Measurements from ENCODE around the gene RPS6KB2. TPM values are rescaled to one million over a fixed set of nuclear protein-coding genes. Genes with fewer than 3 reads are reported as not detected.

Gene RPS6KB2
- total and polyA plus RNA-seq, 9 of the 15 experiments (the other 6 are each of a cell fraction or from before 2014, with no cell fraction given), result 0.42 to 122 (median 82.6) TPM

DNA sequence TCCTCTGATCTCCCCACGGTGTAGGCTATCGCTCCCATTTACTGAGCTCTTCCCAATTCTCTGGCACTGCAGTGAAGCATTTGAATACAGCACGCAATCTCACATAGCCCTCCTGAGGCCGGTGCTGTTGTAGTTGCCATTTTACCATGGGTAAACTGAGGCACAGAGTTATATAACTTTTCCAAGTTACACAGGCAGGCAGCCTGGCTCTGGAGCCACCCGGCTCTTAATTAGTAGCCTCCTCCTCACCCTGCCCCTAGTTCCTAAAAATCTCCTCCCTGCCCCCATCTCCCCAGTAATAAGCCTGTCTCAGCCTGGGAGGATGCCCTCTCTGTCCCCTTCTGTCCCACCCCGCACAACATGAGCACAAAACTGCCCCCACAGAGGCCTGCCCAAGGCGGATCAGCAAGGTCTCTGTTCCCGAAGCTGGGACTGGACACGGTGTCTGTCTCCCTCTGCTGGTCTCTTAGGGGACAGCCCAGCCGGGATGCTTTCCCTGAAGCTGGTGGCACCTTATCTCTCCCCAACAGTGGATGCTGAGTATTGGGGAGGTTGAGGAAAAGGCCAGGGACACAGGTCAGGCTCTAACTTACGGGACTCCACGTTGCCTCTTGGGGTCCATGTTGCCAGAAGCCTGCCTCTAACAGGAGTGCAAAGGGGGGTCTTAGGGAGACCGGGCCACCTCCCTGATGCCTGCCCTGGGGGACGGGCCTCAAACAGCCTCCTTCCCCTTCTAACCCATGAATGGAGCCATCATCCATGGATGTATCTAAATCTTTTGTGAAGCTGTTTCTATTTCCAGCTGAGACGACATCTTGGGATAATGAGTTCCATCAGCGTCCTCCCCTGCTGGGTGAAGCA, 45.8 kb upstream of the RPS6KB2 start (continued):
- no peak for TF ChIP-seq ZNF644 (tag; IDR thresholded peaks at IDR 0.05; ENCODE audit: low read depth)
- TF ChIP-seq, protein P1, sequence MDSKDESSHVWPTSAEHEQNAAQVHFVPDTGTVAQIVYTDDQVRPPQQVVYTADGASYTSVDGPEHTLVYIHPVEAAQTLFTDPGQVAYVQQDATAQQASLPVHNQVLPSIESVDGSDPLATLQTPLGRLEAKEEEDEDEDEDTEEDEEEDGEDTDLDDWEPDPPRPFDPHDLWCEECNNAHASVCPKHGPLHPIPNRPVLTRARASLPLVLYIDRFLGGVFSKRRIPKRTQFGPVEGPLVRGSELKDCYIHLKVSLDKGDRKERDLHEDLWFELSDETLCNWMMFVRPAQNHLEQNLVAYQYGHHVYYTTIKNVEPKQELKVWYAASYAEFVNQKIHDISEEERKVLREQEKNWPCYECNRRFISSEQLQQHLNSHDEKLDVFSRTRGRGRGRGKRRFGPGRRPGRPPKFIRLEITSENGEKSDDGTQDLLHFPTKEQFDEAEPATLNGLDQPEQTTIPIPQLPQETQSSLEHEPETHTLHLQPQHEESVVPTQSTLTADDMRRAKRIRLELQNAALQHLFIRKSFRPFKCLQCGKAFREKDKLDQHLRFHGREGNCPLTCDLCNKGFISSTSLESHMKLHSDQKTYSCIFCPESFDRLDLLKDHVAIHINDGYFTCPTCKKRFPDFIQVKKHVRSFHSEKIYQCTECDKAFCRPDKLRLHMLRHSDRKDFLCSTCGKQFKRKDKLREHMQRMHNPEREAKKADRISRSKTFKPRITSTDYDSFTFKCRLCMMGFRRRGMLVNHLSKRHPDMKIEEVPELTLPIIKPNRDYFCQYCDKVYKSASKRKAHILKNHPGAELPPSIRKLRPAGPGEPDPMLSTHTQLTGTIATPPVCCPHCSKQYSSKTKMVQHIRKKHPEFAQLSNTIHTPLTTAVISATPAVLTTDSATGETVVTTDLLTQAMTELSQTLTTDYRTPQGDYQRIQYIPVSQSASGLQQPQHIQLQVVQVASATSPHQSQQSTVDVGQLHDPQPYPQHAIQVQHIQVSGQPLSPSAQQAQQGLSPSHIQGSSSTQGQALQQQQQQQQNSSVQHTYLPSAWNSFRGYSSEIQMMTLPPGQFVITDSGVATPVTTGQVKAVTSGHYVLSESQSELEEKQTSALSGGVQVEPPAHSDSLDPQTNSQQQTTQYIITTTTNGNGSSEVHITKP (IDR thresholded peaks at IDR 0.05; ENCODE audit: partially characterized antibody), result no peak
- TF ChIP-seq RB1 (IDR thresholded peaks at IDR 0.05; ENCODE audit: low read depth), result peak; percentile 42; the same call in 1 of the 2 replicates
- peak; percentile 98 for TF ChIP-seq ARID2 (IDR thresholded peaks at IDR 0.05)
- TF ChIP-seq MAZ (CRISPR knock-in tag; conservative IDR thresholded peaks at IDR 0.05 in 1 of 2, IDR thresholded peaks at IDR 0.05 in 1 of 2), result peak; percentile 67 to 92; a peak in 3 of 4 replicates
- no peak for TF ChIP-seq ZNF217 (CRISPR knock-in tag; IDR thresholded peaks at IDR 0.05)
- TF ChIP-seq RUNX1 (IDR thresholded peaks at IDR 0.05; ENCODE audit: low read depth), result no peak
- TF ChIP-seq TEAD2 (tag; IDR thresholded peaks at IDR 0.05), result no peak
- TF ChIP-seq ZNF41 (CRISPR knock-in tag; conservative IDR thresholded peaks at IDR 0.05), result no peak
- TF ChIP-seq NFXL1 (CRISPR knock-in tag; IDR thresholded peaks at IDR 0.05), result no peak
- no peak for TF ChIP-seq MEF2D (tag; conservative IDR thresholded peaks at IDR 0.05; ENCODE audit: low read depth)
- no peak for TF ChIP-seq NONO (IDR thresholded peaks at IDR 0.05; ENCODE audit: low read depth in 2 of 2, low read length in 1 of 2)
- TF ChIP-seq PHB (CRISPR knock-in tag; IDR thresholded peaks at IDR 0.05), result no peak
- peak; percentile 99 for TF ChIP-seq SMC3 (conservative IDR thresholded peaks at IDR 0.05; ENCODE audit: insufficient read depth, low read depth, low read length)
- 0 out of 2 replicates have a peak, but pooled peaks have one; percentile 9 for TF ChIP-seq RHOXF2B (CRISPR knock-in tag; conservative IDR thresholded peaks at IDR 0.05)
- TF ChIP-seq DACH1 (IDR thresholded peaks at IDR 0.05; ENCODE audit: partially characterized antibody), result no peak
- TF ChIP-seq FOXA3 (CRISPR knock-in tag; conservative IDR thresholded peaks at IDR 0.05 in 1 of 2, IDR thresholded peaks at IDR 0.05 in 1 of 2), result no peak
- no peak for TF ChIP-seq ZNF146 (CRISPR knock-in tag; IDR thresholded peaks at IDR 0.05; ENCODE audit: unreplicated experiment)
- no peak for TF ChIP-seq ASH1L (IDR thresholded peaks at IDR 0.05; ENCODE audit: borderline replicate concordance, low read depth, partially characterized antibody)
- peak; percentile 33; the same call in 1 of the 2 replicates for TF ChIP-seq EGR1 (conservative IDR thresholded peaks at IDR 0.05)
- no peak for TF ChIP-seq RBM22 (IDR thresholded peaks at IDR 0.05; ENCODE audit: low read depth, low read length, poor library complexity, severe bottlenecking)
- no peak for TF ChIP-seq HDAC2 (IDR thresholded peaks at IDR 0.05)
- TF ChIP-seq PYGO2 (tag; IDR thresholded peaks at IDR 0.05), result 0 out of 2 replicates have a peak, but pooled peaks have one; percentile 40

All from K562 (cell line).